Transverse colon (tissue), 4 donors: Measurements from ENCODE around the gene CST5. TPM values are rescaled to one million over a fixed set of nuclear protein-coding genes. Genes with fewer than 3 reads are reported as not detected.

Source experiments
- DNase-seq: peaks from one replicate; pipeline ENCODE4 v3.0.0-alpha.2; 2019
- H3K27ac ChIP-seq, 4 donors: fragments of 200-600 bp; sonication (generic); 2 replicates each; pipeline ENCODE4 v1.5.1; 2016 to 2018; ENCODE audit warnings: inconsistent platforms in 4 of 4
- H3K27me3 ChIP-seq: fragments of 200-600 bp; sonication (generic); 2 replicates; pipeline ENCODE4 v1.5.1; 2017; ENCODE audit warnings: inconsistent platforms
- H3K36me3 ChIP-seq, 4 donors: fragments of 200-600 bp; sonication (generic); 2 replicates each; pipeline ENCODE4 v1.5.1; 2017 to 2019; ENCODE audit warnings: inconsistent platforms in 4 of 4
- H3K4me1 ChIP-seq, 4 donors: fragments of 200-600 bp; sonication (generic); 2 replicates each; pipeline ENCODE4 v1.5.1; 2017 to 2020; ENCODE audit warnings: inconsistent platforms in 4 of 4
- H3K4me3 ChIP-seq, 4 donors: fragments of 200-600 bp; sonication (generic); 1 replicate in 1 of 4; 2 replicates in 3 of 4; pipeline versions ENCODE4 v1.5.1 to v1.6.1; 2017 to 2019; ENCODE audit warnings: inconsistent platforms in 4 of 4
- H3K9me3 ChIP-seq, 2 donors: fragments of 200-600 bp; sonication (generic); 2 replicates each; pipeline ENCODE4 v1.5.1; 2017 to 2019; ENCODE audit warnings: inconsistent platforms in 2 of 2
- CTCF ChIP-seq, 5 experiments: fragments of 200-600 bp in 3 of 5; fragments of 450-650 bp in 2 of 5; sonication (generic) in 3 of 5; IDR thresholded peaks; 1 replicate in 2 of 5; 2 replicates in 3 of 5; pipeline ENCODE4 v1.5.1; 2016 to 2017; ENCODE audit warnings: antibody characterized with exemption in 5 of 5, inconsistent platforms in 3 of 5, mild to moderate bottlenecking in 2 of 5, moderate library complexity in 1 of 5
- EP300 ChIP-seq: sonication (generic); formaldehyde crosslinking; IDR thresholded peaks from one replicate; pipeline ENCODE4 v1.6.1; 2017; ENCODE audit warnings: antibody characterized with exemption, low read depth
- POLR2A ChIP-seq: fragments of 450-650 bp; IDR thresholded peaks from one replicate; pipeline ENCODE4 v1.6.1; 2016; ENCODE audit warnings: antibody characterized with exemption, mild to moderate bottlenecking, moderate library complexity
- POLR2AphosphoS5 ChIP-seq, 3 donors: sonication (generic); formaldehyde crosslinking; IDR thresholded peaks; one replicate each; pipeline ENCODE4 v1.6.1; 2016; ENCODE audit warnings: antibody characterized with exemption in 3 of 3
- WGBS, 2 donors: methylation state at CpG; one replicate each; pipeline ENCODE4 v1.1.5; 2018; ENCODE audit warnings: low coverage in 1 of 2; 5-methylcytosine and 5-hydroxymethylcytosine counted together
- in situ Hi-C, 4 donors: fragments of 200-750 bp; cut with MboI; loops; one replicate each; pipeline versions ENCODE4 v1.15.0 to v1.15.1; 2017; ENCODE audit warnings: low sequenced_read_pairs in 3 of 4, low pct_ligation_motif_present in 1 of 4, low pct_unique_long_range_greater_than_20kb in 1 of 4
- intact Hi-C: fragments of 100-400 bp; cut with DNase I; formaldehyde crosslinking; loops from one replicate; pipeline ENCODE4 v1.15.1; 2023; ENCODE audit warnings: low total_unique reads
- total RNA-seq, 4 donors: library from RNA; depleted of rRNA; stranded (reverse); fragments of >200 nt; gene quantifications; one replicate each; pipeline ENCODE4 v1.1.0, GENCODE V29; 2016

Gene CST5
- not detected for total RNA-seq

- DNase-seq, result no peak
- H3K27ac ChIP-seq, result no peak within 1 kb of the TSS
- no peak within 1 kb of the TSS for H3K4me3 ChIP-seq
- intact Hi-C loops, result no loop called here
- 85% methylated on average over 5 of the region's 7 CpGs; no CpG with 5 or more reads in 1 of the 2 donors for WGBS, 2 donors
- no peaks in the 10 kb centered on the region for H3K36me3 ChIP-seq
- H3K27me3 ChIP-seq, result no peaks in the 10 kb centered on the region
- in situ Hi-C loops, result no loop called here
- no peaks in the 10 kb centered on the region for H3K9me3 ChIP-seq
- TF ChIP-seq EP300, result no peak
- no peak for TF ChIP-seq POLR2AphosphoS5 (IDR thresholded peaks at IDR 0.05)
- TF ChIP-seq CTCF (IDR thresholded peaks at IDR 0.05), result no peak
- TF ChIP-seq POLR2A, result no peak
- H3K4me1 ChIP-seq, result no peaks in the 10 kb centered on the region
Observed at GRCh38 chr20:23879328-23879798, at the start of gene CST5. TSS of gene CST5 (minus strand) at chr20:23879748. CDS start at chr20:23879676, 72 bp downstream.

GRCh38 chr20:23928788-23929187 lies 49.2 kb upstream of the CST5 start:
- WGBS, 2 donors, result 52 to 80% methylated on average over 1 to 10 of the region's 10 CpGs
- no peak for DNase-seq
- in situ Hi-C loops, result loop anchor here in 1 of 4 donors (25.0 kb wide), 1 partner anchor 984 kb away; no protein-coding TSS in a partner anchor
- no peaks in the 10 kb centered on the region for H3K27me3 ChIP-seq
- TF ChIP-seq POLR2AphosphoS5 (IDR thresholded peaks at IDR 0.05) (no peak), POLR2A (no peak), CTCF (IDR thresholded peaks at IDR 0.05) (no peak), EP300 (no peak)
- H3K36me3 ChIP-seq, result no peaks in the 10 kb centered on the region
- no peak overlapping the region for H3K27ac ChIP-seq
- no peaks in the 10 kb centered on the region for H3K4me1 ChIP-seq
- intact Hi-C loops, result no loop called here
- H3K9me3 ChIP-seq, result no peaks in the 10 kb centered on the region
- H3K4me3 ChIP-seq, result no peak overlapping the region

DNA sequence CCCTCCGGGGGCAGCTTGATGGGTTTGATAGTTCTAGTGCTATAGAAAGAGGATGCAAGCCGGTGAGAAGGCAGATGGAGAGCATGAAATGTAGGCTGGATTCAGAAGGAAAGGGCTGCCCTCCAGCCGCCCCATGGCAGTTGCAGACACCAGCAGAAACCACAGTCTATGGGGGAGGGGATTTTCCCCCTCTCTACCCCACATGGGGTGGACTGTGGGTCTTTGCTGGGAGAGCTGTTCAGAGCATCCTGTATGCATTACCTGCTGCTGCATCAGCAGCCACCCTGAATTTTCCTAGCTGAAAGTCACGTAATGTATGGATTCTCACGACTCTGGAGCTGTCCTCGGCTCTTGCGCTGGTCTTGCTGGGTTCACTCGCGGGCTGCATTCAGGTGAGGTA lies 48.8 kb upstream of the CST5 start:
- Histone ChIP-seq H3K9me3 (no peaks in the 10 kb centered on the region), H3K4me3 (no peak overlapping the region), H3K36me3 (no peaks in the 10 kb centered on the region), H3K27ac (no peak overlapping the region), H3K4me1 (no peaks in the 10 kb centered on the region), H3K27me3 (no peaks in the 10 kb centered on the region)
- intact Hi-C loops (no loop called here), in situ Hi-C loops (loop anchor here in 1 of 4 donors (25.0 kb wide), 1 partner anchor 984 kb away; no protein-coding TSS in a partner anchor)
- 95% methylated on average over 8 of the region's 9 CpGs; no CpG with 5 or more reads in 1 of the 2 donors for WGBS, 2 donors
- no peak for DNase-seq
- TF ChIP-seq EP300 (no peak), CTCF (IDR thresholded peaks at IDR 0.05) (no peak), POLR2AphosphoS5 (IDR thresholded peaks at IDR 0.05) (no peak)

DNA sequence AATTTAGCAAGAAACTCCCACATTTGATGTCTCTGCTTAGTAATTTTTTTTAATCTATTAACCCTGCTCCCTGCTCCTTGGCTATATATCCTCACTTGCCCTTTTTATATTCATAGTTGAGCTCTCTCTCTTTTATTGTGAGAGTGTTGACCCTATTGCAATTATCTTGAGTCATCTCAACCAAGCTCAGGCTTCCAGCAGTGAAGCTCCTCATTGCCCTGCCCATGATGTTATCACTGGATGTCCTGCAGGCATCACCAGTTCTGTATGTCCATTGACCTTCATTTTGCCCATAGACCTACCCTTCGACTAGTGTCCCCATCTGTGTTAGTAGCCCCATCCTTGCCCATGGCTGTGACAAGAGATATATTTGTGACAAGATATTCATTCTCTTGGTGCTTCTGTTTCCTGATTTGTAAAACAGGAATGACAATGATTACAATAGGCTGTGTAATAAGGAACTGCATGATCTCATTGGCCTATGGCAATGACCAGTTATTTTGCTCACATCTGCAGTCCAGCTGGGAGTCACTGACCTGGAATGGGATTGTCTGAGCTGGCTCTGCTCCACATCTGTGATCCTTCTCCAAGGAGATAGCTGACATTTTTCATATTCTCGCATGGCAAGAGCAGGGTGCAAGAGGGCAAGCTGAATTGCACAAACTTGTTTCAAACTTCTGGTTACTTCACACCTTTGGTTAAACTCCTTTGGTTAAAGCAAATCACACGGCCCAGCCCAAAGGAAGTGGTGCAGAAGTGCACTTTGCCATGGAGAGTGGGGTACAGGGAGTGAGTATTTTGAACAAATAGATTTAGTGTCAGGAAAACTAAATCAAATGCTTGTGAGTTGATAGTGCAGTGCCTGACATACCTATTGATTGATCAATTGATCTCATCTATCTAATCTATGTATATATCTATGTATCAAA lies 47.7 kb upstream of the CST5 start:
- intact Hi-C loops (no loop called here), in situ Hi-C loops (loop anchor here in 1 of 4 donors (25.0 kb wide), 1 partner anchor 985 kb away; no protein-coding TSS in a partner anchor)
- Histone ChIP-seq H3K4me3 (no peak overlapping the region), H3K27ac (no peak overlapping the region), H3K36me3 (no peaks in the 10 kb centered on the region), H3K9me3 (no peaks in the 10 kb centered on the region), H3K4me1 (no peaks in the 10 kb centered on the region), H3K27me3 (no peaks in the 10 kb centered on the region)
- DNase-seq, result no peak
- 0 to 44% methylated on average over 1 to 3 of the region's 3 CpGs for WGBS, 2 donors
- no peak for TF ChIP-seq CTCF (IDR thresholded peaks at IDR 0.05)
- TF ChIP-seq EP300, result no peak
- no peak for TF ChIP-seq POLR2AphosphoS5 (IDR thresholded peaks at IDR 0.05)
- no peak for TF ChIP-seq POLR2A
